BE2C (cell line): ENCODE results near the gene HRNR. TPM values are rescaled to one million over a fixed set of nuclear protein-coding genes. Genes with fewer than 3 reads are reported as not detected.
"Not testable (repeated sequence)": the region's sequence is repeated elsewhere in the genome, so short reads cannot be mapped to it uniquely, and the experiment has no call there.

Experiments
- DNase-seq: peaks from one replicate; pipeline ENCODE4 v3.0.0-alpha.2; 2020
- H3K27me3 ChIP-seq: fragments of 250-450 bp; sonication (Bioruptor Pico); 2 replicates; pipeline ENCODE4 v1.5.1; 2020; ENCODE audit warnings: mild to moderate bottlenecking
- H3K36me3 ChIP-seq: fragments of 250-450 bp; sonication (Bioruptor Pico); 2 replicates; pipeline ENCODE4 v1.5.1; 2020; ENCODE audit warnings: mild to moderate bottlenecking
- H3K4me1 ChIP-seq: fragments of 250-450 bp; sonication (Bioruptor Pico); 2 replicates; pipeline ENCODE4 v1.5.1; 2020
- H3K4me3 ChIP-seq: 2 replicates; pipeline ENCODE4 v1.5.1; 2011; ENCODE audit warnings: low read depth, low read length
- H3K9me3 ChIP-seq: fragments of 250-450 bp; sonication (Bioruptor Pico); 2 replicates; pipeline ENCODE4 v1.5.1; 2020
- polyA plus RNA-seq: library from polyadenylated mRNA; unstranded; fragments of >200 nt; gene quantifications from one replicate; pipeline ENCODE4 v1.2.1, GENCODE V29; 2012; ENCODE audit warnings: low read depth, missing spikeins; ENCODE audit not compliant: insufficient read length, insufficient read depth
- TF ChIP-seq, protein P1 (sequence below): IDR thresholded peaks from 2 replicates; pipeline ENCODE4 v1.5.1; 2012; ENCODE audit warnings: mild to moderate bottlenecking, low read depth, low read length

Gene HRNR
- polyA plus RNA-seq: 0.06 TPM

DNA sequence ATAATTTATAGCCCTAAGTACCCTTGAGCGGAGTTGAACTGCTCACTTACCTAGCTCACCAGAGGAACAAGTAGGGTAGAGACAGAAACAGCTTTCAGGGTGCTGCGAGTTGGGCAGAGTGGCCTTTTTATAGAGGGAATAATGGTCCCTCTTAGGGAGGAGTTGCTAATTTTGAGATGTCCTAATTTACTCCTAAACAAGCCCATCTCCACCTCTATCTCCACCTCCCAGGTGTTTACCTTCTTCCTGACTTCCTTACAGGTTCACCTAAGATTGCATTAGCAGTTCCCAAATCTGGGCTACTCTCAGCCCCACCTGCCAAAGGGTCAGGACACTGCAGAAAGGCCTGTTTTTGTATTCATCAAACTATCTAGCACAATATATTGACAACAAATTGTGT is at the start of gene HRNR:
Gene HRNR (minus strand): TSS at position 101 of the 400 bp plus-strand sequence. CDS start 940 bp downstream, outside the sequence.
- Histone ChIP-seq H3K36me3 (no peaks in the 10 kb centered on the region), H3K27me3 (no peaks in the 10 kb centered on the region), H3K4me1 (no peaks in the 10 kb centered on the region), H3K4me3 (no peak within 1 kb of the TSS), H3K9me3 (no peaks in the 10 kb centered on the region)
- DNase-seq: no peak
- TF ChIP-seq, protein P1, sequence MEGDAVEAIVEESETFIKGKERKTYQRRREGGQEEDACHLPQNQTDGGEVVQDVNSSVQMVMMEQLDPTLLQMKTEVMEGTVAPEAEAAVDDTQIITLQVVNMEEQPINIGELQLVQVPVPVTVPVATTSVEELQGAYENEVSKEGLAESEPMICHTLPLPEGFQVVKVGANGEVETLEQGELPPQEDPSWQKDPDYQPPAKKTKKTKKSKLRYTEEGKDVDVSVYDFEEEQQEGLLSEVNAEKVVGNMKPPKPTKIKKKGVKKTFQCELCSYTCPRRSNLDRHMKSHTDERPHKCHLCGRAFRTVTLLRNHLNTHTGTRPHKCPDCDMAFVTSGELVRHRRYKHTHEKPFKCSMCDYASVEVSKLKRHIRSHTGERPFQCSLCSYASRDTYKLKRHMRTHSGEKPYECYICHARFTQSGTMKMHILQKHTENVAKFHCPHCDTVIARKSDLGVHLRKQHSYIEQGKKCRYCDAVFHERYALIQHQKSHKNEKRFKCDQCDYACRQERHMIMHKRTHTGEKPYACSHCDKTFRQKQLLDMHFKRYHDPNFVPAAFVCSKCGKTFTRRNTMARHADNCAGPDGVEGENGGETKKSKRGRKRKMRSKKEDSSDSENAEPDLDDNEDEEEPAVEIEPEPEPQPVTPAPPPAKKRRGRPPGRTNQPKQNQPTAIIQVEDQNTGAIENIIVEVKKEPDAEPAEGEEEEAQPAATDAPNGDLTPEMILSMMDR: no peak

DNA sequence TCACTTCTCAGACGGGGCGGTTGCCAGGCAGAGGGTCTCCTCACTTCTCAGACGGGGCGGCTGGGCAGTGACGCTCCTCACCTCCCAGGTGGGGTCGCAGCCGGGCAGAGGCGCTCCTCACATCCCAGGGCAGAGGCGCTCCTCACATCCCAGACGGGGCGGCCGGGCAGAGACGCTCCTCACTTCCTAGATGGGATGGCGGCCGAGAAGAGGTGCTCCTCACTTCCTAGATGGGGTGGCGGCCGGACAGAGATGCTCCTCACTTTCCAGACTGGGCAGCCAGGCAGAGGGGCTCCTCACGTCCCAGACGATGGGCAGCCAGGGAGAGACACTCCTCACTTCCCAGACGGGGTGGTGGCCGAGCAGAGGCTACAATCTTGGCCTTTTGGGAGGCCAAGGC is 32.4 kb upstream of the HRNR start:
- not testable (repeated sequence) for H3K27me3 ChIP-seq, H3K36me3 ChIP-seq, DNase-seq, H3K9me3 ChIP-seq, H3K4me3 ChIP-seq, H3K4me1 ChIP-seq

DNA sequence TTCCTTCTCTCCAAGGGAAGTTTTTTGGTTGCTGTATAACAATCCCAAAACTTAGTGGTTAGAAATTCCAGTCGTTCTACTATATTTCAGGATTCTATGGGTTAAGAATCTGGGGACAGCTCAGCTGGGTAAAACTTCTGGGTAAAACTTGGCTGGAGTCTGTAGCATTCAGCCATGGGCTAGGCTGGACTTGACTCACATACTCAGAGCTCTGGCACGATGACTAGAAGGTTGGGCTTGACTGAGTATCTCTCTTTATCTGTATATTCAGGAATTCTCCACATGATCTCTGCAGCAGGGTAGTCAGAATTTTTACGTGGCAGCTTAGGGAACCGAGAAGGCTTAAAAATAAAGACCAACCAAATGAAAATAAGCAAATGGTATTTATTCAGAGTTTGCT is 28.2 kb upstream of the HRNR start:
- Histone ChIP-seq H3K4me3 (no peak overlapping the region), H3K9me3 (no peaks in the 10 kb centered on the region), H3K36me3 (no peaks in the 10 kb centered on the region), H3K27me3 (no peaks in the 10 kb centered on the region; the same call in 1 of the 2 replicates), H3K4me1 (no peaks in the 10 kb centered on the region)
- no peak for DNase-seq
- TF ChIP-seq, protein P1: no peak

DNA sequence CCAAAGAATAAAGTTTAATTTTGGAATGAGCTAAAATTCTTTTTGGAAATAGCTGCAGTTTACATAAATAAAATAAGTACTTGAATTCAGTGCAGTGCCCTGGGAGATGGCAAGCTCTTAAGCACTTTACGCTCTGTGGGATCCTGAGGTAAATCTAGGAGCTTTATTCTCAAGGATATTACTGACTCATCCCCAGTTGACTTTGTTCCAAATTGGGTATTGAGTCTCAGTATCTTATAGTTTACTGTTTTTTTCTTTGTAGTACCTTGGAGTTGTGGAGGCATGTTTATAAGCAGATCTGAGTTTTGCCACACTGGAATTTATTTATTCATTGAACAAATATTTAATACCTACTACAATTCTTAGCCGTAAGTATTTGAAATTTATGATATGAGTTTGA is 27.4 kb upstream of the HRNR start:
- Histone ChIP-seq H3K36me3 (no peaks in the 10 kb centered on the region), H3K4me1 (no peaks in the 10 kb centered on the region), H3K27me3 (no peaks in the 10 kb centered on the region; the same call in 1 of the 2 replicates), H3K9me3 (no peaks in the 10 kb centered on the region), H3K4me3 (no peak overlapping the region)
- no peak for DNase-seq
- TF ChIP-seq, protein P1: no peak

DNA sequence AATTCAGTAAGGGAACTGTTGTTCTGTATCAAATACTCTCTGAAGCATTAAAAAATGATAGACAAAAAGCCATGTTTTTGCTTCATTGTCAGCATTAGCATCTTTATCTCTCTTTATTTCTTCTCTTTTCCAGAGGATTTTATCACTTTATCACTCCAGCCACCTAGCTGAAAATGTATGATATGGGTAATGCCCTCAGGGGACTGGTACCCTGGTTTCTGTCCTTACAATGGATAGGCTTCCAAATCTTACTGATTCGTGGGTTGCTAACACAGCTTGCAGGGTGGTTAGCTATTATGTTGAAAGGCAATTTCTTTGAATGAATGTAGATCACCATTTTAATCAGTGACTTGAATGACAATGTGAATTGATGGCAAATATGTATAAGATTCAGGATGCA is 23.3 kb upstream of the HRNR start:
- Histone ChIP-seq H3K4me1 (no peaks in the 10 kb centered on the region), H3K4me3 (no peak overlapping the region), H3K36me3 (no peaks in the 10 kb centered on the region), H3K9me3 (no peaks in the 10 kb centered on the region), H3K27me3 (no peaks in the 10 kb centered on the region; the same call in 1 of the 2 replicates)
- TF ChIP-seq, protein P1: no peak
- no peak for DNase-seq

DNA sequence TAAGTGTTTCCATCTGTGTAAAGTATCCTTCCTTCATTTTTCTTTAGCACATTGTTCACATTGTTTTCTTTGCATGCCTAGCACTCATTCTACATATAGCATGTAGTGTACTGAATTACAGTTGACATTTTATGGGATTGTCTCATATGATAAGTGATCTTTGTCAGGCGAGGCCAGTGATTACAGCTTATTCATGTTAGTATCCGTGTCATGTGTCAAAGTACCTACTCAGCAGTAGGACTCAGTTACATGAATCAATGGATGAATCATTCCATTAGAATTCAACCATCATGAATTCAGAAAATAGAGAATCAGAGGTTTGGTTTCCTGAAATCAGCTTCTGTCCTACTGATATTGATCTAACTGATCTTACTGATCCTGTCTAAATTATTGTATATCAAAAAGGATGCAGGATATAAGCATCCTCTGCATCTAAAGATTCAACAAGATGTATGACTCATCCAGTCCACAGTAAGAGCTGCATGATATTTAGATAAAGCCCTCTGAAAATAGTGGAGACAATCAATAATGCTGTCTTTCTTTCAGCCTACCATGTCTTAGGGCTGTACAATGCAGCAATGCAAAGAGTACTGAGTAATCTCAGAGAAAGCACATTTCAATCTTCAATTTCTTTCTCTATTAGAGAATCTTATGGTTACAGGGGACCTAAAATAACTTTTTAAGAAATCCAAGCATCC is 20.7 kb upstream of the HRNR start:
- Histone ChIP-seq H3K9me3 (no peaks in the 10 kb centered on the region), H3K27me3 (no peaks in the 10 kb centered on the region; the same call in 1 of the 2 replicates), H3K4me3 (no peak overlapping the region), H3K4me1 (no peaks in the 10 kb centered on the region), H3K36me3 (no peaks in the 10 kb centered on the region)
- TF ChIP-seq, protein P1: no peak
- DNase-seq: no peak
